GM10248 (cell line): Measurements from ENCODE around the gene ZNF451.

Experiments
- CTCF ChIA-PET: fragments of 300-600 bp; sonication (Branson Sonifier 250); formaldehyde crosslinking; extraction: SDS; loops from one replicate; lab custom pipeline; 2021; ENCODE audit warnings: antibody characterized with exemption; lab: Yijun Ruan, JAX
- POLR2A ChIA-PET: fragments of 350-650 bp; sonication (Branson Sonifier 250); formaldehyde crosslinking; extraction: SDS; loops from one replicate; lab custom pipeline; 2020; ENCODE audit warnings: antibody characterized with exemption; lab: Yijun Ruan, JAX
- DNase-seq: peaks from one replicate; pipeline ENCODE4 v3.0.0; 2012; ENCODE audit errors: extremely low spot score
- TF ChIP-seq, protein P1 (sequence below): IDR thresholded peaks from 2 replicates; pipeline ENCODE4 v1.5.1; 2012; ENCODE audit warnings: mild to moderate bottlenecking, low read depth; ENCODE audit errors: extremely low read depth, missing control alignments, control extremely low read depth

The ZNF451 gene

DNA sequence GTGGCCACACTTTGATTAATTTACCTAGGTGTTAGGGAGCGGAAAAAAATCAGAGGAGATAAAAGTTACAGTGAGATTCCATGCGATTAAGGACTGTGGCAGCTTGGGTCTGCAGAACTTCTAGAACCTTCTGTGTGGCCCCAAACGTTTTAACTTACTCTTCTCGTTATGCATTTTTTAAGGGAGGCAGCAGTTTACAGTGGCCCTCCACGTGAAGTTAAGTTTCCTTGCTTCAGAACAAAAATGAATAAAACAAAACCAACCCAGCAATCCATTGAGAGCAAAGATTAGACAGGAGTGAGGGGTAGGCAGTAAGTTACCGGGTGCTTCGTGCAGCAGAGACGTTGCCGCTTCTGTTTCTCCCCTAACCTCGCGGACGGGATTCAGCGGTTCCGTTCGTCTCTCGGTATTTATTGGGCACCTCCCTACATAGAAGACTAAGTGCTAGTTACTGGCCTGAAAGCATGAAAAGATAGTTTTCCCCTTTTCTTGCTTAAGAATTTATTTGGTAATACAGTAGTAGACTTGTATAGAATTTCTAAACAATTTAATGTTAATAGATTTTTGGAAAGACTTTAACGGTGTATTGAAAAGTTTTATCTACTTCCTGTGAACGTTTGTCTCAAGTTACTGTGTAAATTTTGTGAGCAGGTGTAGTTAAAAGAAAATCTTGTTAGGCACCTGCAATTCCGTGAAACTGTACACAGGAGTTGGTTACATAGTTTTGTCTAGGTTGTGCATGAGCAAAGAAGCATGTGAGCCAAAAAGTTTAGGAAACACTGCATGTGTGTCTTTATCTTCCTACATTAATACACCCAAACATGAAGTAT lies 83.3 kb downstream of the ZNF451 start:
- CTCF ChIA-PET: interaction anchor here (0.9 to 2.1 kb wide), 2 partner anchors 10 to 143 kb away, joined by 4 to 11 read pairs; partner anchors contain the start of gene PRIM2
- POLR2A ChIA-PET: interaction anchor here (0.6 to 1.0 kb wide), 2 partner anchors 10 to 49 kb away, joined by 3 read pairs; partner anchors contain the start of gene RAB23
- DNase-seq: peak; percentile 25
- TF ChIP-seq, protein P1, sequence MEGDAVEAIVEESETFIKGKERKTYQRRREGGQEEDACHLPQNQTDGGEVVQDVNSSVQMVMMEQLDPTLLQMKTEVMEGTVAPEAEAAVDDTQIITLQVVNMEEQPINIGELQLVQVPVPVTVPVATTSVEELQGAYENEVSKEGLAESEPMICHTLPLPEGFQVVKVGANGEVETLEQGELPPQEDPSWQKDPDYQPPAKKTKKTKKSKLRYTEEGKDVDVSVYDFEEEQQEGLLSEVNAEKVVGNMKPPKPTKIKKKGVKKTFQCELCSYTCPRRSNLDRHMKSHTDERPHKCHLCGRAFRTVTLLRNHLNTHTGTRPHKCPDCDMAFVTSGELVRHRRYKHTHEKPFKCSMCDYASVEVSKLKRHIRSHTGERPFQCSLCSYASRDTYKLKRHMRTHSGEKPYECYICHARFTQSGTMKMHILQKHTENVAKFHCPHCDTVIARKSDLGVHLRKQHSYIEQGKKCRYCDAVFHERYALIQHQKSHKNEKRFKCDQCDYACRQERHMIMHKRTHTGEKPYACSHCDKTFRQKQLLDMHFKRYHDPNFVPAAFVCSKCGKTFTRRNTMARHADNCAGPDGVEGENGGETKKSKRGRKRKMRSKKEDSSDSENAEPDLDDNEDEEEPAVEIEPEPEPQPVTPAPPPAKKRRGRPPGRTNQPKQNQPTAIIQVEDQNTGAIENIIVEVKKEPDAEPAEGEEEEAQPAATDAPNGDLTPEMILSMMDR: no peak

DNA sequence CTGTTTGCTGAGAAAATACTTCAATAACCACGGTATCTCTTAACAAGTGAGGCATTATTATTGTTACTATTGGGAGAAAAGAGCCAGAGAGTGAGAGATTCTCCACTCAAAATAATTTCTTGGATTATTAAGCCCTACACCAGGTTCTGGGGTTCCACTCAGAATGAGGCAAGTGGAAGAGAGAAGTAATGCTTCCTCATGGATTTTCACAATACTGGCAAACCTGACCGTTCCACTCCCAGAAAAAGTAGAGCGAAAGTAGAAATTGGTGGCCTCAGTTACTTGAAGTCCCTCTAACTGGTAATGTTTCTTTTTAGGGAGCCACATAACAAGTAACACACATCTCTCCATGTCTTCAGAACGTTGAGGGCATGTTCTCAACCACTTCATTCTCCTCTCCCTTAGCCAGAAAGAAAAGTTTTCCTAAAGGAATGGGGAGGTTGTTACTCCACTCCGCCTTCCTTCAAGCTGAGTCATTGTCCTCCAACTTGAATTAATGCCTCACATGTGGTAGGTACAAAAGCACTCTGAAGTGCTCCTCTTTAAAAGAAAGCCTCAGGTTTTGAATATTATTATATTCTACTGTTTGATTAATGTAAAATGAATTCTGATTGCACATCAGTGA lies 84.0 kb downstream of the ZNF451 start:
- ChIA-PET POLR2A (no interaction called here), CTCF (no interaction called here)
- TF ChIP-seq, protein P1: no peak
- DNase-seq: no peak

DNA sequence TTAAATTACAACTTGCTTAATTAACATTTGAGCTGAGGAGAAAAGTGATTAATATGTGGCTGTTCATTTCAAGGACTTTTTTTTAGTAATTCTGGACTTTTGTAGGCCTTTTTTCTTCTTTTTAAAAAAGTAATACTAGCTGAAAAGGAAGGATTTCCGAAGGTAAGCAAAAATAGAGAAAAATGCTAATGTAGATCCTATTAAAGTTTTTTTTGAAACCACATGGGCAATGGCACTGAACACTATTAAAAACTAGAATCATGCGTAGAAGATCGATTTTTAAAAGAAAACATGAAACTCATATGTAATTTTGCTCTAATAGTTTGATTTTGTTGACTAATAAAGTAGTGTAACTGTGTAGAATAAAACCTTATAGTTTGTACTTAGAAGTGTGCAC lies 84.5 kb downstream of the ZNF451 start:
- POLR2A ChIA-PET: no interaction called here
- CTCF ChIA-PET: no interaction called here
- TF ChIP-seq, protein P1: no peak
- no peak for DNase-seq

DNA sequence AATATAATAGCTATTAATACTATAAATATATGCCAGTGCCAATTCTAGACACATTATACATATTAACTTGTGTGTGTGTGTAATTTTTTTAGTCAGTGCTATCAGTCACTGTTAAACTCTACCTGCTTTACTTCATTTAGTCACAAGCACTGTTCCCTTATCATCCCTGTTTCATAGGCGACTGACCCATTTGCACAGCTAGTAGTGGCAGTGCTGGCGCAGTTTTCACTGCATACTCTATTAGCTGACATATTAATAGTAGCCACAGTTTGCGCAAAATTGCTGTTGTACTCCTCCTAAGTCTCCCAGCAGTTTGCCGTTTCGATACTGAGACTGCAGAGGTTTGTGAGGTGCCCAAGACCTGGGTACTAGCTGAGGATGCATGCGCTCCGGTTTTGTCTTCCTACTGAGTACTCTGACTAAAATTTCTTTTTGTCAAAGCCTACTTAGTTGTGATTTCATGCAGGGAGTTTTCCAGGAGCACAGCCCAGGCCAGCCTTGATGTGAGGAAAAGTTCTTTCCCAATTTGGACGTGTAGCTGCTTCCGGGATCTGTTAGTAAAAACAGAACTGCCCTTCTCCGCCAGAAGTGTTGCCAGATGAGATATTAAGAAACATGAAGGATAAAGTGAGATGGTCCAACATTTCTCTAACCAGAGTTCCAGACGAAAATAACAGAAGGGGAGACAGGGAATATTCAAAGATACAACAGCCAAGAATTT lies 87.7 kb downstream of the ZNF451 start:
- CTCF ChIA-PET: interaction anchor here (0.7 to 1.7 kb wide), 7 partner anchors 8 to 275 kb away, joined by 3 to 8 read pairs (median 3); no protein-coding TSS in a partner anchor
- TF ChIP-seq, protein P1: no peak
- no peak for DNase-seq
- POLR2A ChIA-PET: no interaction called here

DNA sequence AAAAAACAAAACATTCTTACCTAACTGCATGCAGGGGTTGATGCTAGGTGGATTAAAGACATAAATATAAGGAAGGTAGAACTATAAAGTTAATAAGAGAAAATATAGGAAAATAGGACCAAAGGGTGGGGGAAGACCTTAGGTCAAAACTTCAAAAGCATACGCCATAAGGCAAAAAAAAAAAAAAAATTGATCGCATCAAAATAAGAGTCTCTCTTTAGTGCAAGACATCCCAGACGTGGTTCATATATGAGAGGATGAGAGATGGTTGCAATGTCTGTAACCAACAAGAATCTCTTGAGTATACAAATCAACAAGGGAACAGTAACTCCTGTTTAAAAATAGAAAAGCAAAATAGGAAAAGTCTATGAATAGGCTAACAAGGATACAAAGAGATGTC lies 90.6 kb downstream of the ZNF451 start:
- DNase-seq: no peak
- TF ChIP-seq, protein P1: no peak
- ChIA-PET POLR2A (no interaction called here), CTCF (interaction anchor here (2.1 kb wide), 1 partner anchor 11 kb away, joined by 6 read pairs; no protein-coding TSS in a partner anchor)

DNA sequence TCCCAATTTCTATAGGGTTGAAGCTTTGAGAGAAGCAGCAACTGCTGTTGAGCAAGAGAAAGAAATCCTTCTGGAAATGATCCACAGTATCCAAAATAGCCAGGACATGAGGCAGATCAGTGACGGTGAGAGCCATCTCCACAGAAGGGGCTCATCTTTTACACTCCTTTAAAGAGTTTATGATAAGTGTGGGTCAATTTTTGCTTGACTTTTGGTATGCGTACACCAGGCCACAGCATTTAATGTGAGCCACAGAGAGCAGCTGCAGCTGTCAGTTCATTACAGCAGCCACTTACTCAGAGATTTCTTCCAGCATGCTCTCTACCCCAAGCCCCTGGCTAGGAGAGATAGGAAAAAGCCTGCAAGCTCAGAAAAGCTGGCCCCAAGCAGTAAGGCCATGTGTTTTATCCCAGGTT lies 92.0 kb downstream of the ZNF451 start:
- DNase-seq: no peak
- POLR2A ChIA-PET: interaction anchor here (0.7 kb wide), 1 partner anchor 74 kb away, joined by 3 read pairs; no protein-coding TSS in a partner anchor
- TF ChIP-seq, protein P1: no peak
- CTCF ChIA-PET: no interaction called here
